Motor neuron (in vitro differentiated cells): ENCODE measurements around the gene RNF130. TPM values are rescaled to one million over a fixed set of nuclear protein-coding genes. Genes with fewer than 3 reads are reported as not detected.
"Not testable (repeated sequence)": the region's sequence is repeated elsewhere in the genome, so short reads cannot be mapped to it uniquely, and the experiment has no call there.

Experiments
- ATAC-seq, 8 experiments: fragments of 200-7000 bp; cut with Tn5 transposase; replicated peaks in 6 of 8; 2 replicates each; pipeline ENCODE4 v1.8.0; 2021; ENCODE audit warnings: mild to moderate bottlenecking in 8 of 8, moderate library complexity in 8 of 8
- H3K27ac ChIP-seq, 2 donors: fragments of 250-450 bp; sonication (Bioruptor Pico); 2 replicates each; pipeline ENCODE4 v1.9.0; 2021; ENCODE audit warnings: antibody characterized with exemption in 2 of 2, mild to moderate bottlenecking in 2 of 2, moderate library complexity in 1 of 2
- H3K4me1 ChIP-seq, 2 donors: fragments of 250-450 bp; sonication (Bioruptor Pico); replicated peaks in 1 of 2; 2 replicates each; pipeline ENCODE4 v1.6.1; 2021; ENCODE audit warnings: antibody characterized with exemption in 2 of 2, mild to moderate bottlenecking in 2 of 2, moderate library complexity in 1 of 2
- H3K4me3 ChIP-seq, 5 donors: fragments of 250-450 bp; sonication (Bioruptor Pico); 2 replicates each; pipeline ENCODE4 v1.9.0; 2021; ENCODE audit warnings: antibody characterized with exemption in 5 of 5, mild to moderate bottlenecking in 5 of 5, moderate library complexity in 4 of 5
- WGBS, 10 experiments: fragments of 450-650 bp; shearing (Covaris generic); methylation state at CpG; one replicate each; pipeline ENCODE4 v1.0.0; 2022; 5-methylcytosine and 5-hydroxymethylcytosine counted together
- in situ Hi-C, 9 experiments: fragments of 400-800 bp; cut with MboI; loops; one replicate each; pipeline ENCODE4 v1.15.0; 2021; ENCODE audit warnings: low sequenced_read_pairs in 9 of 9, low pct_unique_long_range_greater_than_20kb in 2 of 9; ENCODE audit not compliant: unreplicated experiment in 9 of 9
- total RNA-seq, 8 experiments: library from RNA; unstranded; fragments of 300-600 nt; gene quantifications; 2 replicates each; pipeline versions ENCODE4 v1.2.3 to v1.2.4, GENCODE V29; 2022

The RNF130 gene
- total RNA-seq, 8 experiments from 2014 or later, result 28.4 to 69.9 (median 49.5) TPM

DNA sequence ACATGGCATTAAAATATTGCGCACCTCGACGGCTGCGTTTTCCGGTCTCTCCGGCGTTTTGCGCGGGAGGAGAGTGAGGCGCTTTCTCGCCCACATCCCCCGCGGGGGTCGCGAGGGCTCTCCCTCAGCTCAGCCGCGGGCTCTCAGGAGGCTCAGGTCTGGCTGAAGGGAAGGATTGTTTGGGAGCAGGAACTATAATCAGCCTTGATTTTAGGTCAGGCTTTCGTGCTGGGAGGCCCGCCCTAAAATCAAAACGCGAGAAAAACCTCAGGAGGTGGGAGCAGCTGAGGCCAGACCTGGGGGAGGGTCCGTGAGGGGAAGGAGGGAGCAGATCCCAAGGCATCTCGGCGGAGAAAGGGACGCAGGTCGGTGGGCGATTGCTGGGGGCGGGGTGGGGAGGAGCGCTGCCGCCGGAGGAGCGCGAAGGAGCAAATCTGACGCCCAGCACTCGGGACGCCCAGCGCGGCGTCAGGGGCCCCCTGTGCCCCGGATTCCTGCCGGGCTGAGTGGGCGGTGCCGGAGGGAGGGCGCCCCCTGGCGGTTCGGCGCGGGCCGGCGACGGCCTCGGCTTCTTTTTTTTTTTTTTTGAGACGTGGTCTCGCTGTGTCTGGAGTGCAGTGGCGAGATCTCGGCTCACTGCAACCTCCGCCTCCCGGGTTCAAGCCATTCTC is 18.7 kb upstream of the RNF130 start:
- WGBS, 10 experiments, result 0 to 40% (median 19%) methylated on average over 2 to 21 of the region's 58 CpGs; no CpG with 5 or more reads in 2 of the 10 experiments
- H3K4me3 ChIP-seq, result peak overlapping the region; percentile 19 to 40 (median 29)
- peak overlapping the region; percentile 74 for H3K27ac ChIP-seq
- in situ Hi-C loops, result loop anchor here in 1 of 9 experiments (25.0 kb wide), 1 partner anchor 178 kb away; the partner anchor contains the start of gene TBC1D9B
- ATAC-seq, result peak; percentile 75 to 96 (median 82)
- H3K4me1 ChIP-seq, result peaks cover 20 to 21% of the 10 kb centered on the region in 2 donors

DNA sequence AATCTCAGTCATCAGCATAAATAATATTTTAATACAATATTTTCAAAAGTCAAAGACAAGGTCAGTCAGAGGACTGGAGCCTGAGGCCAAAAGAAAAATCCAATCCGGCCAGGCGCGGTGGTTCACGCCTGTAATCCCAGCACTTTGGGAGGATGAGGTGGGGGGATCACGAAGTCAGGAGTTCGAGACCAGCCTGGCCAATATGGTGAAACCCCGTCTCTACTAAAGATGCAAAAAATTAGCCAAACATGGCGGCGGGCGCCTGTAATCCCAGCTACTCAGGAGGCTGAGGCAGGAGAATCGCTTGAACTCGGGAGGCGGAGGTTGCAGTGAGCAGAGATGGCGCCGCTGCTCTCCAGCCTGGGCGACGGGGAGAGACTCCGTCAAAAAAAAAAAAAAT is 18.1 kb upstream of the RNF130 start:
- H3K4me3 ChIP-seq, ATAC-seq, H3K27ac ChIP-seq: not testable (repeated sequence)
- in situ Hi-C loops, result loop anchor here in 1 of 9 experiments (25.0 kb wide), 1 partner anchor 177 kb away; the partner anchor contains the start of gene TBC1D9B
- WGBS, 10 experiments, result 73 to 100% (median 93%) methylated on average over 1 to 17 of the region's 18 CpGs; no CpG with 5 or more reads in 3 of the 10 experiments
- H3K4me1 ChIP-seq, result peaks cover 26 to 27% of the 10 kb centered on the region in 2 donors

DNA sequence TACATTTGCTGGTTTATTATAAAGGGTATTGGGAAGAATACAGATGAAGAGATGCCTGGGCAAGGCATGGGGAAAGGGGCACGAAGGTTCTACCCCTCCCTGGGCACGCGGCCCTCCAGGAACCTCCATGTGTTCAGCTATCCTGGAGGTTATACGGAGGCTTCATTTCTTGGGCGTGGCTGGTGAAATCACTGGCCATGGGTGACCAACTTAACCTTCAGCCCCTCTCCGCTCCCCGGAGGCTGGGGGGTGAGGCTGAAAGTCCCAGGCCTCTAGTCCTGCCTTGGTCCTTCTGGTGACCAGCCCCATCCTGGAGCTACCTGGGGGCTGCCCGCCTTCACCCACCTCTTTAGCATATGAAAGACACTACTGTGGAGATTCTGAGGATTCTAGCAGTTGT is 17.0 kb upstream of the RNF130 start:
- no peak for ATAC-seq

DNA sequence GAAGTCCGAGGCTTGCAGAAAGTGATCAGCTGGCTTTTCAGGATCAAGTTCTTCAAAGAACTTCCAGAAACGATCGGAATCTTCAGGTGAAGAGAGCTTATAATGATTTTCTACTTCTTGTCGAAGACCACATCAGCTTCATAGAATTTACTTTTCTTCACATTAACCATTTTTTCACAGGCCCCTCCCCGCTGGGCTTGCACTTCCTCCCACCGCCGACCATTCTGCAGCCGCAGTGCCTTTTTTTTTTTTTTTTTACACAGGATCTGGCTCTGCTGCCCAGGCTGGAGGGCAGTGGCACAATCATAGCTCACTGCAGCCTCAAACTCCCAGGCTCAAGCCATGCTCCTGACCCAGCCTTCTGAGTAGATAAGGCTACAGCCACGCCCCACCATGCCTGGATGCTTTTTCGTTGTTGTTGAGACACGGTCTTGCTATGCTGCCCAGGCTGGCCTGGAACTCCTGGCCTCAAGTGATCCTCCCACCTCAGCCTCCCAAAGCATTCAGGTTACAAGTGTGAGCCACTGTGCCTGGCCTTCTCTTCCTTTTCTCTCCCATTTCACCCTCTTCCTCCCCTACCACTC is 15.3 kb upstream of the RNF130 start:
- in situ Hi-C loops, result loop anchor here in 1 of 9 experiments (25.0 kb wide), 1 partner anchor 175 kb away; the partner anchor contains the start of gene TBC1D9B
- ATAC-seq, result no peak
- 30 to 100% (median 88%) methylated on average over 2 to 10 of the region's 11 CpGs; no CpG with 5 or more reads in 1 of the 10 experiments for WGBS, 10 experiments
- Histone ChIP-seq H3K4me1 (peaks cover 45 to 53% of the 10 kb centered on the region in 2 donors), H3K4me3 (no peak overlapping the region), H3K27ac (peak overlapping the region in 1 of 2 donors; percentile 77)

More for the DNA sequence above, 17.0 kb upstream of the RNF130 start:
- WGBS, 10 experiments, result no CpG with 5 or more reads among the region's 8 CpGs
- Histone ChIP-seq H3K4me1 (peaks cover 37 to 38% of the 10 kb centered on the region in 2 donors), H3K4me3 (no peak overlapping the region), H3K27ac (no peak overlapping the region)
- in situ Hi-C loops, result loop anchor here in 1 of 9 experiments (25.0 kb wide), 1 partner anchor 176 kb away; the partner anchor contains the start of gene TBC1D9B

DNA sequence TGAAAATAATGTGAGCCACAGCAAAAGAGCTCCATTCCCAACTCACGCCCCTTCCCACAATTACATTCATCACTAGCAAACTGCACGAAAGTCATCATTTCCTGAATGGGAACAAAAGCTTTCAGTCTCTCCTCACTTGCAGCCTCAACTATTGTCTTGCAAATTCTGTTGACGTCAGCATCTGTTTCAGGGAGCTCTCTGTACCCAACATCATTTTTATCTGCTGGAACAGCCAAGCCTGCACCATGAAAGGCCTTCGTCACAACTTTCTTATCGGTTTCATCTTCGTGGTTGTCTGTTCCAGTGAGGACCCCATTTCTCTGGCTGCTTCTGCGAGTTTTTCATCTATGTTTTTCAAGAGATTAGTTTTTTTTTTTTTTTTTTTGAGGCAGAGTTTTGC is 14.3 kb upstream of the RNF130 start:
- 0 to 64% (median 20%) methylated on average over 1 to 7 of the region's 7 CpGs; no CpG with 5 or more reads in 1 of the 10 experiments for WGBS, 10 experiments
- in situ Hi-C loops, result loop anchor here in 1 of 9 experiments (25.0 kb wide), 1 partner anchor 174 kb away; the partner anchor contains the start of gene TBC1D9B
- H3K4me3 ChIP-seq, result no peak overlapping the region
- peaks cover 46 to 50% of the 10 kb centered on the region in 2 donors for H3K4me1 ChIP-seq
- ATAC-seq, result peak in 5 of 8 experiments; percentile 34 to 48 (median 45)
- peak overlapping the region; percentile 80 to 91 for H3K27ac ChIP-seq

DNA sequence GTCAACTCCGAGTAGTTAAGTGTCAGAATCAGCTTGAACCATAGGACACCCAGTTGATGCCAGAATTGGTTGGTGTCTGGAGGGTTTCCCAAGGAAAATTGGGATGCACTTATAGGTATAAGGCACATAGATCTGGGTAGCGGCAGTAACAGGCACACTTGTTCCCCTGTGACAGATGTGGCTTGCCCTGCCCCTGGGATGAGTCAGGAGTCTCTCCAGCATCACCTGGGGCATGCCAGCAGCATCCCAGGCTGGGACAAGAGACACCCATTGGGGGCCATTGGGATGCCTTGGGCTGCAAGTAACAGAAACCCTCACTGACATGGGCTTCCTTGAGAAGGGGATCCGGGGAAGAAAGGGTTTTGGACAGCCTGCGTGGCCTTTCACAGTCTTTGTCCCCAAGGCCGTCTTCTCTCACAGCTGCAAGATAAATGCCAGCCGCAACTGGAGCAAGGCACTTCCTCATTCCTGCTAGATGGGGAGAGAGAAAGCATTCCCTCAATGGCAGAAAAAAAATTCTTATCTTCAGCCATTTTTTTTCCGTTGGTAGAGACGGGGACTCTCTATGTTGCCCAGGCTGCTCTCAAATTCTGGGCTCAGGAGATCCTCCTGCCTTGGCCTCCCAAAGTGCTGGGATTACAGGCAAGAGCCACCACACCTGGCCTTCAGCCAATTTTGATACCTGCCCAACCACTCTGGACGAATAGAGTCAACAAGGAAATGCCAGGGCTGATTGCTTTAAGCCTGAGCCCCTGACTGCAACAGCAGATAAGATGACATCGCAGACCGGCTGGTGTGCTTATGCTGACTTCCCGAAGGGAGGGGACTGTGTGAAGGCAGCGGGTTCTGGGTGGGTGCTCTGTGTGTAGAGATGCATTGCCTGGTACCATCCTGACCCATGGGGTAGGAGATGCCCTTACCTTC is 13.3 kb upstream of the RNF130 start:
- peaks cover 41 to 44% of the 10 kb centered on the region in 2 donors for H3K4me1 ChIP-seq
- H3K27ac ChIP-seq, result peak overlapping the region; percentile 80 to 91
- in situ Hi-C loops, result loop anchor here in 1 of 9 experiments (25.0 kb wide), 1 partner anchor 173 kb away; the partner anchor contains the start of gene TBC1D9B
- ATAC-seq, result peak in 5 of 8 experiments; percentile 43 to 56 (median 53)
- 10 to 100% (median 51%) methylated on average over 1 to 12 of the region's 13 CpGs; no CpG with 5 or more reads in 2 of the 10 experiments for WGBS, 10 experiments
- no peak overlapping the region for H3K4me3 ChIP-seq

DNA sequence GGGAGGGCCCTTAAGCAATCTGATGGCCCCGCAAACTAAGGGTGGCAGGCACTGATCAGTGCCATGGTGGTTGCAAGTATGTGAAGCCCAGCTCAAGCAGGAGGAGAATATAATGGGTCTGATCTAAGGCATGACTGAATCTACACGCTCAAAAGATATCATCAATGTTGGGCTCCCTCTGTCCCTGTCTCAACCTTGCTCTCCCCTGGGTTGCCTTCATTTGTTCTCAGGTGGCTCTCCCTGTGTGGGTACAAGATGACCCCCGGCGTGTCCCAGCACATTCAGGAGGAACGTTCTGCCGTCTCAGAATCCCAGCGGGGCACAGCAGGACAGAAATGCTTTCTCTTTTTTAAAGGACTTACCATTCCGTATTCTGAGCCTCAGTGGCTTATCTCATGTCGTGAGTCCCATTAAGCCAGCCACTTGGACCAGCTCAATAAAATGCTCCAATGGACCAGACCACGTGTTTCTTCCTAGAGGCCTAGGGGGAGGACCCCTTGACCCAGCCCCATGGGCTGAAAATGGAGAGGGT is 12.0 kb upstream of the RNF130 start:
- Histone ChIP-seq H3K4me1 (peaks cover 41 to 44% of the 10 kb centered on the region in 2 donors), H3K4me3 (no peak overlapping the region), H3K27ac (peak overlapping the region; percentile 74 to 91)
- 0 to 82% (median 67%) methylated on average over 1 to 6 of the region's 10 CpGs; no CpG with 5 or more reads in 3 of the 10 experiments for WGBS, 10 experiments
- peak in 5 of 8 experiments; percentile 9 to 23 (median 20) for ATAC-seq
- in situ Hi-C loops, result loop anchor here in 1 of 9 experiments (25.0 kb wide), 1 partner anchor 171 kb away; the partner anchor contains the start of gene TBC1D9B

DNA sequence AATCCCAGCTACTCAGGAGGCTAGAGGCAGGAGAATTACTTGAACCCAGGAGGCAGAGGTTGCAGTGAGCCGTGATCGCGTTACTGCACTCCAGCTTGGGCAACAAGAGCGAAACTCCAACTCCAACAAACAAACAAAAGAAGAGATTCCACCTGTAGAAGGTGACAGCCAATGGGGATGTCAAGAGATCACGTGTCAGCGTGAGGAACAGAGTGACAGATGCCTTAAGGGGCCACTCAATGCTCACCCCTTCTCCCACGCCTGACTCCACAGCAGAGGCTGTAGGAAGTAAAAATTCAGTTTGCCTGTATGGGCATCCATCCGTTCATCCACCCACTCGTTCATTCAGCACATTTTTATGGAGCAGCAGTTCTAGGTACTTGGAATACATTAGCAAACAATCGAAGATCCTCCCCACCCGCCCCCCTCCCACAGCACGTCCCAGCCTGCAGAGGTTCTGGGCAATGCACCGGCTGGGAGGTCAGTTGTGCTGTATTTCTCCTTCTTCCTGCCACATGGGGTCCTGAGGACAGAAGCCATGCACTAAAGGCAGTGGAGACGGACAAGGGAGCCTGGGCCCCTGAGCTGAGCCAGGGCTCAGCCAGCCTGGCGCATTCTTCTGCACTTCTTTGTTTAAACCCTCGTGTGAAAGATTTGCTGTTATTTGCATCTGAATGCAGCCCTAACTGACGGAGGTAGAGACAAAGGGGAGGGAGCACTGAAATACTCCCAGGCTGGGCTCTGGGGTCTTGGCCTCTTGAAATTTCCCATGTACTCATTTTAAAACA is 11.3 kb upstream of the RNF130 start:
- peak overlapping the region; percentile 74 to 91 for H3K27ac ChIP-seq
- H3K4me3 ChIP-seq, result no peak overlapping the region
- ATAC-seq, result peak in 5 of 8 experiments; percentile 87 to 90 (median 89)
- 0 to 58% (median 26%) methylated on average over 1 to 11 of the region's 17 CpGs; no CpG with 5 or more reads in 3 of the 10 experiments for WGBS, 10 experiments
- peaks cover 41 to 44% of the 10 kb centered on the region in 2 donors for H3K4me1 ChIP-seq
- in situ Hi-C loops, result loop anchor here in 1 of 9 experiments (25.0 kb wide), 1 partner anchor 171 kb away; the partner anchor contains the start of gene TBC1D9B

DNA sequence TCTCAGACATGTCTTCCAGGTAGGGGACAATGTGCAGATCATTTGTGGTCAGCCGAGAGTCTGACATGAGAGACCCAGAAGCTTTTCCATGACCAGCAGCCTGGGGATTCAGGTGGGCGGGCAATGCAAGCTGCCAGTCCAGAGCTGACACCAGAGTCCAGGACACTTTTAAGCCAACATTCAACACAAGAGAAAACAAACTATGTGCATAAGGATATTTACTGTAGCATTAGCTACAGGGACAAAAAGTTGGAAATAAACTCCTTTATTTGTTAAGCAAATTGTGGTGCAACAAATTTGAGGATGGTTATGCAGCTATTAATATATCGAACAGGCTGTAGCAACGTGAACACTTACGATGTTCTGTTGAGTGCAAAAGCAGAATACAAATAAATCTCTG is 9.9 kb upstream of the RNF130 start:
- in situ Hi-C loops, result loop anchor here in 1 of 9 experiments (25.0 kb wide), 1 partner anchor 169 kb away; the partner anchor contains the start of gene TBC1D9B
- 25 to 100% (median 89%) methylated on average over 1 to 4 of the region's 5 CpGs; no CpG with 5 or more reads in 2 of the 10 experiments for WGBS, 10 experiments
- no peak overlapping the region for H3K27ac ChIP-seq

DNA sequence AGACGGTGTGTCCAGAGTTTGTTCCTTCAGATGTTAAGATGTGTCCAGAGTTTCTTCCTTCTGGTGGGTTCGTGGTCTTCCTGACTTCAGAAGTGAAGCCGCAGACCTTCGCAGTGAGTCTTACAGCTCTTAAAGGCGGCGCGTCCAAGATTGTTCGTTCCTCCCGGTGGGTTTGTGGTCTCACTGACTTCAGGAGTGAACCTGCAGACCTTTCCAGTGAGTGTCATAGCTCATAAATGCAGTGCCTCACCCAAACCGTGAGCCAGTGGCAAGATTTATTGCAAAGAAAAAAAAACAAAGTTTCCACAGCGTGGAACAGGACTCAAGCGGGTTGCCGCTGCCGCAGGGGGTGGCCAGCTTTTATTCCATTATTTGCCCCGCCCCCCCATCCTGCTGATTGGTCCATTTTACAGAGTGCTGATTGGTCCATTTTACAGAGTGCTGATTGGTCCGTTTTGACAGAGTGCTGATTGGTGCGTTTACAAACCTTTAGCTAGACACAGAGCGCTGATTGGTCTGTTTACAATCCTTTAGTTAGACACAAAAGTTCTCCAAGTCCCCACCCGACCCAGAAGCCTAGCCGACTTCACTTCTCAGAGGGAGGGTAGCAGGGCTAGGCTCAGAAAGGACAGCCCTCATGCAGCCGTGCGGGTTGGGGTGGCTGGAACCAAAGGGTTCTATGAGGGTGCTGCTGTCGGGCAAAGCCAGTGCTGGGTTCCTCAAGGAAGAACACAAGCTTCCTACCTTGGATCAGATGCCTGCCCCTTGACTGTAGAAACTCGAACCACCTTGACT is 9.1 kb upstream of the RNF130 start:
- H3K27ac ChIP-seq, result no peak overlapping the region
- ATAC-seq, result no peak
- peaks cover 36% of the 10 kb centered on the region in 2 donors for H3K4me1 ChIP-seq
- 69 to 100% (median 94%) methylated on average over 1 to 11 of the region's 24 CpGs; no CpG with 5 or more reads in 2 of the 10 experiments for WGBS, 10 experiments
- in situ Hi-C loops, result loop anchor here in 1 of 9 experiments (25.0 kb wide), 1 partner anchor 168 kb away; the partner anchor contains the start of gene TBC1D9B
- H3K4me3 ChIP-seq, result no peak overlapping the region

More for the DNA sequence above, 9.9 kb upstream of the RNF130 start:
- Histone ChIP-seq H3K4me3 (no peak overlapping the region), H3K4me1 (peaks cover 41 to 42% of the 10 kb centered on the region in 2 donors)
- no peak for ATAC-seq
